SU-DHL-6 (cell line): Measurements from ENCODE around the gene HEY2.

Source experiments
- CTCF ChIP-seq: fragments of 200-600 bp; sonication (generic); IDR thresholded peaks from one replicate; pipeline ENCODE4 v1.5.1; 2017; ENCODE audit warnings: antibody characterized with exemption, mild to moderate bottlenecking, low read length, moderate library complexity; ENCODE audit not compliant: insufficient read depth, poor library complexity, severe bottlenecking
- EZH2phosphoT487 ChIP-seq: fragments of 200-600 bp; sonication (generic), shearing (Covaris generic); conservative IDR thresholded peaks from 2 replicates; pipeline ENCODE4 v1.6.1; 2018; ENCODE audit warnings: mild to moderate bottlenecking, antibody characterized with exemption, low read length, moderate library complexity, mixed read lengths

- TF ChIP-seq CTCF (no peak), EZH2phosphoT487 (no peak)
These were observed 20.7 kb upstream of the HEY2 start for GRCh38 chr6:125728739-125729138.
